ENCODE measurements around the gene KDSR.
A peak's percentile ranks its signal among the peaks of the same experiment; 100 is the strongest.

Gene KDSR

GRCh38 chr18:63326011-63326410 lies 41.0 kb downstream of the KDSR start:
- FAIRE-seq (no peak), DNase-seq (ENCODE audit: insufficient read length, low spot score) (no peak)
- TF ChIP-seq TAF1 (IDR thresholded peaks at IDR 0.05; ENCODE audit: low read depth, low read length) (no peak), POLR2AphosphoS5 (IDR thresholded peaks at IDR 0.05; ENCODE audit: low read depth, low read length) (no peak), POLR2A (IDR thresholded peaks at IDR 0.05; ENCODE audit: low read depth, low read length) (no peak), PAX5 (IDR thresholded peaks at IDR 0.05; ENCODE audit: insufficient read depth, low read length, severe bottlenecking) (no peak), POU2F2 (IDR thresholded peaks at IDR 0.05; ENCODE audit: low read depth, low read length) (no peak), SPI1 (IDR thresholded peaks at IDR 0.05; ENCODE audit: low read depth, low read length) (no peak)

GRCh38 chr18:63325086-63325686 lies 41.8 kb downstream of the KDSR start:
- FAIRE-seq (no peak), DNase-seq (ENCODE audit: insufficient read length, low spot score) (no peak)
- no peak for TF ChIP-seq TAF1 (IDR thresholded peaks at IDR 0.05; ENCODE audit: low read depth, low read length)
- no peak for TF ChIP-seq POLR2A (IDR thresholded peaks at IDR 0.05; ENCODE audit: low read depth, low read length)
- TF ChIP-seq POU2F2 (IDR thresholded peaks at IDR 0.05; ENCODE audit: low read depth, low read length), result no peak
- TF ChIP-seq PAX5 (IDR thresholded peaks at IDR 0.05; ENCODE audit: insufficient read depth, low read length, severe bottlenecking), result no peak
- TF ChIP-seq SPI1 (IDR thresholded peaks at IDR 0.05; ENCODE audit: low read depth, low read length), result no peak
- TF ChIP-seq POLR2AphosphoS5 (IDR thresholded peaks at IDR 0.05; ENCODE audit: low read depth, low read length), result no peak

- DNase-seq (ENCODE audit: insufficient read length, low spot score) (no peak), FAIRE-seq (peak; percentile 77)
- no peak for TF ChIP-seq PAX5 (IDR thresholded peaks at IDR 0.05; ENCODE audit: insufficient read depth, low read length, severe bottlenecking)
- no peak for TF ChIP-seq TAF1 (IDR thresholded peaks at IDR 0.05; ENCODE audit: low read depth, low read length)
- no peak for TF ChIP-seq SPI1 (IDR thresholded peaks at IDR 0.05; ENCODE audit: low read depth, low read length)
- no peak for TF ChIP-seq POU2F2 (IDR thresholded peaks at IDR 0.05; ENCODE audit: low read depth, low read length)
- no peak for TF ChIP-seq POLR2AphosphoS5 (IDR thresholded peaks at IDR 0.05; ENCODE audit: low read depth, low read length)
- no peak for TF ChIP-seq POLR2A (IDR thresholded peaks at IDR 0.05; ENCODE audit: low read depth, low read length)
Observed at GRCh38 chr18:63322908-63323634, 43.9 kb downstream of the KDSR start.

GRCh38 chr18:63322206-63322605 lies 44.8 kb downstream of the KDSR start:
- no peak for DNase-seq (ENCODE audit: insufficient read length, low spot score)
- TF ChIP-seq POLR2A (IDR thresholded peaks at IDR 0.05; ENCODE audit: low read depth, low read length) (no peak), PAX5 (IDR thresholded peaks at IDR 0.05; ENCODE audit: insufficient read depth, low read length, severe bottlenecking) (no peak), SPI1 (IDR thresholded peaks at IDR 0.05; ENCODE audit: low read depth, low read length) (peak; percentile 30; the same call in 1 of the 2 replicates), POU2F2 (IDR thresholded peaks at IDR 0.05; ENCODE audit: low read depth, low read length) (no peak), TAF1 (IDR thresholded peaks at IDR 0.05; ENCODE audit: low read depth, low read length) (no peak), POLR2AphosphoS5 (IDR thresholded peaks at IDR 0.05; ENCODE audit: low read depth, low read length) (no peak)
- no peak for FAIRE-seq

GRCh38 chr18:63321291-63321690 lies 45.7 kb downstream of the KDSR start:
- DNase-seq (ENCODE audit: insufficient read length, low spot score) (no peak), FAIRE-seq (no peak)
- TF ChIP-seq POLR2A (IDR thresholded peaks at IDR 0.05; ENCODE audit: low read depth, low read length) (no peak), PAX5 (IDR thresholded peaks at IDR 0.05; ENCODE audit: insufficient read depth, low read length, severe bottlenecking) (no peak), SPI1 (IDR thresholded peaks at IDR 0.05; ENCODE audit: low read depth, low read length) (no peak), TAF1 (IDR thresholded peaks at IDR 0.05; ENCODE audit: low read depth, low read length) (no peak), POLR2AphosphoS5 (IDR thresholded peaks at IDR 0.05; ENCODE audit: low read depth, low read length) (no peak), POU2F2 (IDR thresholded peaks at IDR 0.05; ENCODE audit: low read depth, low read length) (no peak)

- peak; percentile 91 for FAIRE-seq
Observed at GRCh38 chr18:63320975-63321265, 46.1 kb downstream of the KDSR start.

GRCh38 chr18:63320123-63320974 lies 46.7 kb downstream of the KDSR start:
- FAIRE-seq, result peak; percentile 16
- TF ChIP-seq POLR2A (IDR thresholded peaks at IDR 0.05; ENCODE audit: low read depth, low read length) (peak; percentile 82), POU2F2 (IDR thresholded peaks at IDR 0.05; ENCODE audit: low read depth, low read length) (peak; percentile 34; the same call in 1 of the 2 replicates), SPI1 (IDR thresholded peaks at IDR 0.05; ENCODE audit: low read depth, low read length) (no peak), PAX5 (IDR thresholded peaks at IDR 0.05; ENCODE audit: insufficient read depth, low read length, severe bottlenecking) (no peak), TAF1 (IDR thresholded peaks at IDR 0.05; ENCODE audit: low read depth, low read length) (no peak; the same call in 1 of the 2 replicates), POLR2AphosphoS5 (IDR thresholded peaks at IDR 0.05; ENCODE audit: low read depth, low read length) (peak; percentile 79)
- peak; percentile 67 for DNase-seq (ENCODE audit: insufficient read length, low spot score)

More at GRCh38 chr18:63320975-63321265, 46.1 kb downstream of the KDSR start:
- DNase-seq (ENCODE audit: insufficient read length, low spot score), result no peak
- no peak for TF ChIP-seq TAF1 (IDR thresholded peaks at IDR 0.05; ENCODE audit: low read depth, low read length)
- no peak for TF ChIP-seq SPI1 (IDR thresholded peaks at IDR 0.05; ENCODE audit: low read depth, low read length)
- no peak for TF ChIP-seq POLR2AphosphoS5 (IDR thresholded peaks at IDR 0.05; ENCODE audit: low read depth, low read length)
- no peak for TF ChIP-seq PAX5 (IDR thresholded peaks at IDR 0.05; ENCODE audit: insufficient read depth, low read length, severe bottlenecking)
- no peak for TF ChIP-seq POLR2A (IDR thresholded peaks at IDR 0.05; ENCODE audit: low read depth, low read length)
- no peak; the same call in 1 of the 2 replicates for TF ChIP-seq POU2F2 (IDR thresholded peaks at IDR 0.05; ENCODE audit: low read depth, low read length)

- FAIRE-seq, result no peak
- TF ChIP-seq SPI1 (IDR thresholded peaks at IDR 0.05; ENCODE audit: low read depth, low read length), result no peak
- no peak; the same call in 1 of the 2 replicates for TF ChIP-seq TAF1 (IDR thresholded peaks at IDR 0.05; ENCODE audit: low read depth, low read length)
- TF ChIP-seq POLR2AphosphoS5 (IDR thresholded peaks at IDR 0.05; ENCODE audit: low read depth, low read length), result no peak
- no peak for TF ChIP-seq PAX5 (IDR thresholded peaks at IDR 0.05; ENCODE audit: insufficient read depth, low read length, severe bottlenecking)
- no peak for TF ChIP-seq POU2F2 (IDR thresholded peaks at IDR 0.05; ENCODE audit: low read depth, low read length)
- TF ChIP-seq POLR2A (IDR thresholded peaks at IDR 0.05; ENCODE audit: low read depth, low read length), result no peak
- no peak for DNase-seq (ENCODE audit: insufficient read length, low spot score)
Observed at GRCh38 chr18:63319383-63320122, 47.5 kb downstream of the KDSR start, which contains the start of gene BCL2. Gene BCL2, minus strand, starts transcription at chr18:63319769.

All from GM12891 (cell line).